ENCODE results near the gene SH3BP2. TPM values are rescaled to one million over a fixed set of nuclear protein-coding genes. Genes with fewer than 3 reads are reported as not detected.

The SH3BP2 gene
- total RNA-seq, 2 experiments from 2014 or later: 10.9 to 31.6 TPM

GRCh38 chr4:2873329-2873728 is 80.4 kb downstream of the SH3BP2 start:
- CTCF ChIA-PET (ENCODE audit: unreplicated experiment): no interaction called here
- no peak for DNase-seq (ENCODE audit: low spot score)
- POLR2A ChIA-PET: interaction anchor here (1.1 kb wide), 1 partner anchor 17 kb away, joined by 5 read pairs; no protein-coding TSS in a partner anchor
- H4K20me1 ChIP-seq (ENCODE audit: insufficient read depth, low read length): no peaks in the 10 kb centered on the region
- no peak overlapping the region for H3K4me2 ChIP-seq (ENCODE audit: low read length)
- no peak overlapping the region for H3K27ac ChIP-seq (ENCODE audit: low read depth, low read length, poor library complexity, severe bottlenecking)
- H3K79me2 ChIP-seq (ENCODE audit: insufficient read depth, low read depth, low read length): peaks cover 4% of the 10 kb centered on the region; the same call in 1 of the 2 replicates
- no peaks in the 10 kb centered on the region for H3K9me2 ChIP-seq (ENCODE audit: insufficient read depth, low read length)
- H3K4me3 ChIP-seq (ENCODE audit: low read depth, low read length, poor library complexity, severe bottlenecking): no peak overlapping the region
- peaks cover 6% of the 10 kb centered on the region for H3K4me1 ChIP-seq (ENCODE audit: insufficient read depth, low read length, poor library complexity, severe bottlenecking)
- TF ChIP-seq EZH2phosphoT487 (IDR thresholded peaks at IDR 0.05; ENCODE audit: borderline replicate concordance, low read depth, low read length): no peak
- no peak for TF ChIP-seq CTCF (conservative IDR thresholded peaks at IDR 0.05; ENCODE audit: low read length)
- H3K9me3 ChIP-seq (ENCODE audit: low read length): no peaks in the 10 kb centered on the region
- H3K36me3 ChIP-seq (ENCODE audit: insufficient read depth, low read length): peaks cover 6% of the 10 kb centered on the region; the same call in 1 of the 2 replicates
- no TSS peak for BruUV-seq (replicated peaks)
- no peak overlapping the region for H2AFZ ChIP-seq (ENCODE audit: low read length)
- intact Hi-C loops (cut with micrococcal nuclease; ENCODE audit: unreplicated experiment): no loop called here

- CTCF ChIA-PET (ENCODE audit: unreplicated experiment): no interaction called here
Measured at GRCh38 chr4:2874861-2875260, 82.0 kb downstream of the SH3BP2 start.

More at GRCh38 chr4:2874861-2875260, 82.0 kb downstream of the SH3BP2 start:
- Histone ChIP-seq H3K4me2 (ENCODE audit: low read length) (no peak overlapping the region), H3K4me3 (ENCODE audit: low read depth, low read length, poor library complexity, severe bottlenecking) (no peak overlapping the region), H3K27ac (ENCODE audit: low read depth, low read length, poor library complexity, severe bottlenecking) (no peak overlapping the region), H3K9me2 (ENCODE audit: insufficient read depth, low read length) (no peaks in the 10 kb centered on the region), H4K20me1 (ENCODE audit: insufficient read depth, low read length) (no peaks in the 10 kb centered on the region), H3K4me1 (ENCODE audit: insufficient read depth, low read length, poor library complexity, severe bottlenecking) (peaks cover 6% of the 10 kb centered on the region), H3K79me2 (ENCODE audit: insufficient read depth, low read depth, low read length) (peaks cover 4% of the 10 kb centered on the region; the same call in 1 of the 2 replicates), H2AFZ (ENCODE audit: low read length) (no peak overlapping the region), H3K36me3 (ENCODE audit: insufficient read depth, low read length) (peaks cover 8% of the 10 kb centered on the region; the same call in 1 of the 2 replicates), H3K9me3 (ENCODE audit: low read length) (no peaks in the 10 kb centered on the region)
- BruUV-seq (replicated peaks): no TSS peak
- POLR2A ChIA-PET: interaction anchor here (0.6 to 0.7 kb wide), 2 partner anchors 10 to 842 kb away, joined by 3 read pairs; no protein-coding TSS in a partner anchor
- no peak for TF ChIP-seq CTCF (conservative IDR thresholded peaks at IDR 0.05; ENCODE audit: low read length)
- no peak for TF ChIP-seq EZH2phosphoT487 (IDR thresholded peaks at IDR 0.05; ENCODE audit: borderline replicate concordance, low read depth, low read length)
- DNase-seq (ENCODE audit: low spot score): no peak
- intact Hi-C loops (cut with micrococcal nuclease; ENCODE audit: unreplicated experiment): no loop called here

Data from OCI-LY7 (cell line).